UCSD-AML1 (cell line): ENCODE data around the gene CDHR3.
"Not testable (repeated sequence)": the region's sequence is repeated elsewhere in the genome, so short reads cannot be mapped to it uniquely, and the experiment has no call there.

Source experiments
- DNase-seq: peaks from one replicate; lab custom pipeline; 2025; ENCODE audit not compliant: unreplicated experiment; lab: John Stamatoyannopoulos, UW

CDHR3 gene

GRCh38 chr7:105963038-105963667, at the start of gene CDHR3:
Gene CDHR3 (plus strand): TSS chr7:105963264. CDS start chr7:105963319, 55 bp downstream.
- no peak for DNase-seq

- no peak for DNase-seq
These were observed 49.1 kb upstream of the CDHR3 start for GRCh38 chr7:105913947-105914346.

- no peak for DNase-seq
These were observed 46.5 kb upstream of the CDHR3 start for GRCh38 chr7:105916603-105917002.

- DNase-seq = no peak
These were observed 45.4 kb upstream of the CDHR3 start for GRCh38 chr7:105917659-105918058.

- DNase-seq = no peak
These were observed 42.3 kb upstream of the CDHR3 start for GRCh38 chr7:105920766-105921165.

- DNase-seq = no peak
These were observed 38.1 kb upstream of the CDHR3 start for GRCh38 chr7:105924945-105925344.

GRCh38 chr7:105926131-105926530, 36.9 kb upstream of the CDHR3 start:
- DNase-seq = no peak

- no peak for DNase-seq
These were observed 31.9 kb upstream of the CDHR3 start for GRCh38 chr7:105931179-105931578.

GRCh38 chr7:105932835-105933477, 30.1 kb upstream of the CDHR3 start:
- no peak for DNase-seq

- DNase-seq = no peak
These were observed 28.4 kb upstream of the CDHR3 start for GRCh38 chr7:105934572-105935185.

GRCh38 chr7:105935250-105935649, 27.8 kb upstream of the CDHR3 start:
- no peak for DNase-seq

GRCh38 chr7:105937411-105937810, 25.7 kb upstream of the CDHR3 start:
- DNase-seq = no peak

GRCh38 chr7:105940109-105940508, 23.0 kb upstream of the CDHR3 start:
- no peak for DNase-seq

GRCh38 chr7:105941596-105941995, 21.5 kb upstream of the CDHR3 start:
- DNase-seq = no peak

- DNase-seq = no peak
These were observed 19.6 kb upstream of the CDHR3 start for GRCh38 chr7:105943486-105943885.

GRCh38 chr7:105945848-105946247, 17.2 kb upstream of the CDHR3 start:
- DNase-seq = no peak

- no peak for DNase-seq
These were observed 11.5 kb upstream of the CDHR3 start for GRCh38 chr7:105951597-105951996.

GRCh38 chr7:105952917-105953595, 10.0 kb upstream of the CDHR3 start:
- no peak for DNase-seq

GRCh38 chr7:105954711-105955110, 8.4 kb upstream of the CDHR3 start:
- no peak for DNase-seq

GRCh38 chr7:105955651-105956466, 7.2 kb upstream of the CDHR3 start:
- not testable (repeated sequence) for DNase-seq

GRCh38 chr7:105958012-105958411, 5.1 kb upstream of the CDHR3 start:
- DNase-seq = no peak
